GM19452 (cell line): Measurements from ENCODE around the gene KCTD3.

Experiments used
- ATAC-seq: cut with Tn5 transposase; IDR thresholded peaks from one replicate; pipeline ENCODE4 v1.9.1; 2021; ENCODE audit not compliant: unreplicated experiment

KCTD3 gene

GRCh38 chr1:215605011-215605621 is 38.0 kb downstream of the KCTD3 start:
- ATAC-seq: no peak

GRCh38 chr1:215606036-215606435 is 38.9 kb downstream of the KCTD3 start:
- ATAC-seq: no peak

- ATAC-seq: no peak
Observed at GRCh38 chr1:215606564-215607168, 39.6 kb downstream of the KCTD3 start.

GRCh38 chr1:215607412-215607811 is 40.3 kb downstream of the KCTD3 start:
- ATAC-seq: no peak

GRCh38 chr1:215608646-215609045 is 41.5 kb downstream of the KCTD3 start:
- no peak for ATAC-seq

GRCh38 chr1:215612391-215612790 is 45.3 kb downstream of the KCTD3 start:
- no peak for ATAC-seq

GRCh38 chr1:215617979-215618378 is 50.9 kb downstream of the KCTD3 start:
- ATAC-seq: no peak

- ATAC-seq: no peak
Observed at GRCh38 chr1:215623162-215623561, 56.1 kb downstream of the KCTD3 start.

GRCh38 chr1:215625949-215626348 is 58.8 kb downstream of the KCTD3 start:
- ATAC-seq: no peak

GRCh38 chr1:215631040-215631439 is 63.9 kb downstream of the KCTD3 start:
- ATAC-seq: no peak

- no peak for ATAC-seq
Observed at GRCh38 chr1:215631489-215631888, 64.4 kb downstream of the KCTD3 start.

- no peak for ATAC-seq
Observed at GRCh38 chr1:215635827-215636226, 68.7 kb downstream of the KCTD3 start.

- no peak for ATAC-seq
Observed at GRCh38 chr1:215636258-215636965, 69.3 kb downstream of the KCTD3 start.

GRCh38 chr1:215637041-215637573 is 70.0 kb downstream of the KCTD3 start:
- ATAC-seq: no peak

GRCh38 chr1:215640429-215641148 is 73.5 kb downstream of the KCTD3 start:
- no peak for ATAC-seq

- ATAC-seq: no peak
Observed at GRCh38 chr1:215643592-215644321, 76.7 kb downstream of the KCTD3 start.

GRCh38 chr1:215645182-215645581 is 78.1 kb downstream of the KCTD3 start:
- ATAC-seq: no peak

- no peak for ATAC-seq
Observed at GRCh38 chr1:215645861-215646260, 78.8 kb downstream of the KCTD3 start.

GRCh38 chr1:215647738-215648137 is 80.6 kb downstream of the KCTD3 start:
- ATAC-seq: no peak

GRCh38 chr1:215648957-215649356 is 81.9 kb downstream of the KCTD3 start:
- no peak for ATAC-seq
